Mesenchymal stem cell (in vitro differentiated cells and primary cell): Measurements from ENCODE around the gene DNAJC30.

Source experiments
- DNase-seq: peaks from one replicate; pipeline ENCODE4 v3.0.0-alpha.2; 2013
- H2AFZ ChIP-seq: one replicate; pipeline ENCODE4 v1.6.1; 2013; ENCODE audit warnings: low read depth, mild to moderate bottlenecking, control low read depth, inconsistent platforms, low read length, moderate library complexity
- H2AK5ac ChIP-seq: 2 replicates; pipeline ENCODE4 v1.6.1; 2013; ENCODE audit warnings: low read length, moderate library complexity, mild to moderate bottlenecking, inconsistent platforms; ENCODE audit not compliant: severe bottlenecking
- H2BK120ac ChIP-seq: one replicate; pipeline ENCODE4 v1.6.1; 2013; ENCODE audit warnings: low read depth, mild to moderate bottlenecking, inconsistent platforms, low read length, moderate library complexity
- H2BK12ac ChIP-seq, 2 experiments: one replicate each; pipeline ENCODE4 v1.6.1; 2013; ENCODE audit warnings: inconsistent platforms in 2 of 2, low read length in 2 of 2, mild to moderate bottlenecking in 2 of 2, moderate library complexity in 2 of 2, control low read depth in 1 of 2
- H2BK15ac ChIP-seq: one replicate; pipeline ENCODE4 v1.6.1; 2013; ENCODE audit warnings: mild to moderate bottlenecking, low read depth, inconsistent platforms; ENCODE audit not compliant: poor library complexity, severe bottlenecking
- H2BK5ac ChIP-seq: 2 replicates; pipeline ENCODE4 v1.6.1; 2013; ENCODE audit warnings: low read depth, mild to moderate bottlenecking, low read length, control low read depth, inconsistent platforms; ENCODE audit not compliant: poor library complexity, severe bottlenecking
- H3K14ac ChIP-seq, 2 experiments: one replicate each; pipeline ENCODE4 v1.6.1; 2013; ENCODE audit warnings: inconsistent platforms in 2 of 2, low read length in 2 of 2, control low read depth in 1 of 2, mild to moderate bottlenecking in 1 of 2, moderate library complexity in 1 of 2
- H3K18ac ChIP-seq, 2 experiments: one replicate each; pipeline ENCODE4 v1.6.1; 2013; ENCODE audit warnings: inconsistent platforms in 2 of 2, low read length in 2 of 2, control low read depth in 1 of 2, low read depth in 1 of 2, mild to moderate bottlenecking in 1 of 2
- H3K23ac ChIP-seq, 2 experiments: one replicate each; pipeline ENCODE4 v1.6.1; 2013; ENCODE audit warnings: inconsistent platforms in 2 of 2, low read length in 2 of 2, mild to moderate bottlenecking in 2 of 2, moderate library complexity in 2 of 2, control low read depth in 1 of 2
- H3K27ac ChIP-seq: 2 replicates; pipeline ENCODE4 v1.5.1; 2013; ENCODE audit warnings: mild to moderate bottlenecking, moderate library complexity, low read length, control low read depth, inconsistent platforms; ENCODE audit not compliant: poor library complexity, severe bottlenecking
- H3K27me3 ChIP-seq, 2 experiments: 2 replicates each; pipeline versions ENCODE4 v1.6.1 to v1.7.0; 2013; ENCODE audit warnings: low read length in 2 of 2, mild to moderate bottlenecking in 2 of 2, moderate library complexity in 2 of 2, control low read depth in 1 of 2, inconsistent platforms in 1 of 2; ENCODE audit not compliant: control insufficient read depth in 1 of 2, insufficient read depth in 1 of 2
- H3K36me3 ChIP-seq, 2 experiments: 2 replicates each; pipeline versions ENCODE4 v1.6.1 to v1.7.0; 2013; ENCODE audit warnings: low read length in 2 of 2, control low read depth in 1 of 2, inconsistent platforms in 1 of 2, low read depth in 1 of 2, mild to moderate bottlenecking in 1 of 2; ENCODE audit not compliant: insufficient read depth in 2 of 2, control insufficient read depth in 1 of 2
- H3K4ac ChIP-seq, 2 experiments: one replicate each; pipeline ENCODE4 v1.6.1; 2013; ENCODE audit warnings: inconsistent platforms in 2 of 2, low read length in 2 of 2, mild to moderate bottlenecking in 2 of 2, moderate library complexity in 2 of 2, control low read depth in 1 of 2, low read depth in 1 of 2
- H3K4me1 ChIP-seq: 2 replicates; pipeline ENCODE4 v1.6.1; 2013; ENCODE audit warnings: low read depth, low read length, control low read depth; ENCODE audit not compliant: control insufficient read depth, insufficient read depth
- H3K4me2 ChIP-seq: 2 replicates; pipeline ENCODE4 v1.6.1; 2013; ENCODE audit warnings: low read length, mild to moderate bottlenecking, inconsistent platforms; ENCODE audit not compliant: poor library complexity, severe bottlenecking
- H3K4me3 ChIP-seq, 2 experiments: 2 replicates each; pipeline versions ENCODE4 v1.5.1 to v1.7.0; 2013; ENCODE audit warnings: low read length in 2 of 2, mild to moderate bottlenecking in 2 of 2, control low read depth in 1 of 2, low read depth in 1 of 2; ENCODE audit not compliant: insufficient read depth in 1 of 2
- H3K79me1 ChIP-seq: replicated peaks from 2 replicates; pipeline ENCODE4 v1.6.1; 2013; ENCODE audit warnings: mild to moderate bottlenecking, control low read depth, low read length, inconsistent platforms; ENCODE audit not compliant: poor library complexity, severe bottlenecking
- H3K9ac ChIP-seq: 2 replicates; pipeline ENCODE4 v1.7.0; 2013; ENCODE audit warnings: mild to moderate bottlenecking, low read length, moderate library complexity
- H3K9me3 ChIP-seq: 2 replicates; pipeline ENCODE4 v1.7.0; 2013; ENCODE audit warnings: mild to moderate bottlenecking, low read length; ENCODE audit not compliant: control insufficient read depth
- H4K8ac ChIP-seq: one replicate; pipeline ENCODE4 v1.6.1; 2013; ENCODE audit warnings: inconsistent platforms, mild to moderate bottlenecking, low read length, moderate library complexity
- H4K91ac ChIP-seq: one replicate; pipeline ENCODE4 v1.6.1; 2013; ENCODE audit warnings: mild to moderate bottlenecking, low read length, inconsistent platforms
- WGBS: methylation state at CpG from one replicate; pipeline ENCODE4 v1.1.7; 2013; ENCODE audit warnings: mixed read lengths; 5-methylcytosine and 5-hydroxymethylcytosine counted together

Gene DNAJC30

GRCh38 chr7:73685311-73685710 is 2.1 kb upstream of the DNAJC30 start:
- 97% methylated on average over 18 of the region's 18 CpGs for WGBS
- peaks cover 32% of the 10 kb centered on the region for H3K4me1 ChIP-seq
- no peak overlapping the region for H3K18ac ChIP-seq

GRCh38 chr7:73683788-73684693 is 788 bp upstream of the DNAJC30 start:
- Histone ChIP-seq H3K4me3 (peak overlapping the region; percentile 96), H3K4me1 (peaks cover 32% of the 10 kb centered on the region), H3K9ac (peak overlapping the region; percentile 98), H3K79me1 (peaks cover 45% of the 10 kb centered on the region), H2BK15ac (peak overlapping the region; percentile 80), H4K91ac (no peak overlapping the region), H2BK5ac (peak overlapping the region; percentile 46), H2AK5ac (no peak overlapping the region), H3K27me3 (no peaks in the 10 kb centered on the region), H3K27ac (peak overlapping the region; percentile 30), H2BK120ac (peak overlapping the region; percentile 15), H2BK12ac (no peak overlapping the region), H3K36me3 (peaks cover 28 to 41% of the 10 kb centered on the region in 2 experiments), H2AFZ (peak overlapping the region; percentile 43), H3K4ac (peak overlapping the region in 1 of 2 experiments; percentile 88), H4K8ac (peak overlapping the region; percentile 94), H3K14ac (peak overlapping the region in 1 of 2 experiments; percentile 22), H3K18ac (peak overlapping the region in 1 of 2 experiments; percentile 52), H3K23ac (peak overlapping the region; percentile 31 to 61), H3K9me3 (no peaks in the 10 kb centered on the region), H3K4me2 (peak overlapping the region; percentile 93)
- 42% methylated on average over 58 of the region's 58 CpGs for WGBS
- no peak for DNase-seq

More at GRCh38 chr7:73685311-73685710, 2.1 kb upstream of the DNAJC30 start:
- H2AFZ ChIP-seq = no peak overlapping the region
- no peak overlapping the region for H2BK12ac ChIP-seq
- no peak overlapping the region for H2BK5ac ChIP-seq
- no peak overlapping the region for H2BK120ac ChIP-seq
- H3K36me3 ChIP-seq = peaks cover 35 to 41% of the 10 kb centered on the region in 2 experiments
- no peak overlapping the region for H4K91ac ChIP-seq
- no peak overlapping the region for H3K4me3 ChIP-seq
- H2AK5ac ChIP-seq = no peak overlapping the region
- H3K23ac ChIP-seq = no peak overlapping the region
- no peaks in the 10 kb centered on the region for H3K27me3 ChIP-seq
- no peak overlapping the region for H2BK15ac ChIP-seq
- H3K14ac ChIP-seq = no peak overlapping the region
- H3K79me1 ChIP-seq = peaks cover 48% of the 10 kb centered on the region
- no peak overlapping the region for H3K27ac ChIP-seq
- no peak overlapping the region for H3K4me2 ChIP-seq
- no peak overlapping the region for H4K8ac ChIP-seq
- no peaks in the 10 kb centered on the region for H3K9me3 ChIP-seq
- no peak overlapping the region for H3K9ac ChIP-seq
- H3K4ac ChIP-seq = no peak overlapping the region
- DNase-seq = no peak

- Histone ChIP-seq H2BK12ac (no peak overlapping the region), H3K23ac (peak overlapping the region in 1 of 2 experiments; percentile 97), H3K36me3 (peaks cover 34 to 39% of the 10 kb centered on the region in 2 experiments), H3K4ac (peak overlapping the region; percentile 91 to 92), H3K9ac (peak overlapping the region; percentile 98), H3K14ac (no peak overlapping the region), H3K79me1 (peaks cover 48% of the 10 kb centered on the region), H3K18ac (peak overlapping the region; percentile 89 to 94), H3K27ac (peak overlapping the region; percentile 95), H3K4me3 (peak overlapping the region; percentile 96), H2BK15ac (peak overlapping the region; percentile 12), H2BK120ac (peak overlapping the region; percentile 11), H2AFZ (peak overlapping the region; percentile 85), H4K91ac (peak overlapping the region; percentile 86), H3K9me3 (no peaks in the 10 kb centered on the region), H3K27me3 (no peaks in the 10 kb centered on the region), H3K4me1 (peaks cover 32% of the 10 kb centered on the region), H4K8ac (peak overlapping the region; percentile 87), H3K4me2 (peak overlapping the region; percentile 71), H2BK5ac (peak overlapping the region; percentile 5), H2AK5ac (no peak overlapping the region)
- WGBS = under 1% methylated on average over 33 of the region's 33 CpGs
- no peak for DNase-seq
These were observed 553 bp downstream of the DNAJC30 start for GRCh38 chr7:73682745-73683055.

GRCh38 chr7:73681031-73681430 is 2.2 kb downstream of the DNAJC30 start:
- peak overlapping the region; percentile 42 for H3K4me2 ChIP-seq
- H3K4ac ChIP-seq = no peak overlapping the region
- H3K4me3 ChIP-seq = peak overlapping the region in 1 of 2 experiments; percentile 96
- DNase-seq = peak; percentile 14
- no peak overlapping the region for H2AFZ ChIP-seq
- peaks cover 42% of the 10 kb centered on the region for H3K79me1 ChIP-seq
- peaks cover 32% of the 10 kb centered on the region for H3K4me1 ChIP-seq
- no peak overlapping the region for H3K27ac ChIP-seq
- H3K27me3 ChIP-seq = no peaks in the 10 kb centered on the region
- H3K23ac ChIP-seq = no peak overlapping the region
- no peak overlapping the region for H4K8ac ChIP-seq
- no peak overlapping the region for H2BK15ac ChIP-seq
- H2BK120ac ChIP-seq = no peak overlapping the region
- WGBS = 74% methylated on average over 8 of the region's 8 CpGs
- no peak overlapping the region for H2AK5ac ChIP-seq
- H3K14ac ChIP-seq = no peak overlapping the region
- peak overlapping the region; percentile 98 for H3K9ac ChIP-seq
- no peak overlapping the region for H4K91ac ChIP-seq
- H2BK12ac ChIP-seq = no peak overlapping the region
- no peaks in the 10 kb centered on the region for H3K9me3 ChIP-seq
- no peak overlapping the region for H3K18ac ChIP-seq
- H2BK5ac ChIP-seq = no peak overlapping the region
- peaks cover 23 to 26% of the 10 kb centered on the region in 2 experiments for H3K36me3 ChIP-seq
